ENCODE results near the gene RAB34. TPM values are rescaled to one million over a fixed set of nuclear protein-coding genes. Genes with fewer than 3 reads are reported as not detected.

The RAB34 gene
- polyA plus RNA-seq, 1 donor, result 58.6 TPM

DNA sequence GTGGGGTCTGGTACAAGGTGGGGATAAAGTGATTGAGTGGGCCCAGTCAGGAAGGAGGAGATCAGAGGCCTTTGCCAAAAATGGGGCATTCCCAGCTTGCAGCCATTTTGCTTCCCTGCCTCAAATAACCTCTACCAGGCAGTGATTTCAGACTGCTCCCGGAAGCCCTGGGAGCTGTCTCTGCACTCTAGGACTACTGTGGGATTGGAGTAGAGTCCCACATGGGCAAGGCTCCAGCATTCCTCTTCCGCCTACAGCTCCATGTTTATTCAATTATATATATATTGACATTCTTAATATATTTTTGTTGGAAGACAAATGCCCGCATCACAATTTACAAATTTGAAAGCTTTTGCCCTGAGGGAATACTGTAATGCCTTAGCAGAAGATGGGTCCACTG lies 42.2 kb downstream of the RAB34 start:
- DNase-seq, result no peak

DNA sequence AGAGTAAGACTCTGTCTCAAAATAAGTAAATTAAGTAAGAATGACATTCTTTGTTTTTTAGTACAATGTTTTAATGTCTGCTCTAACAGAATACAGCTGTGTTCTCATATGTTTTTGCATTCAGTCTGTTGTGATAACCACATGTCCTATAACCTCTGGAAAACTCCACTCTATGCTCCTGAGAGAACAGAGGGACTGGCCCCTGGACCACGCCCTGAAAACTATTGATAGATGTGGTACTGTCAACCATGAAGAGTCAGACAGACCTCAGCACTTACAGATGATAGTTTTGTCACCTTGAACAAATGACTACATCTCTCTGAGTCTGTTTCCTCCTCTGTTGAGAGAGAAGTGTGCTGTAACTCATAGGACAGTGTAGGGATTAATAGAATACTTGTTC lies 47.8 kb downstream of the RAB34 start:
- DNase-seq, result no peak

GRCh38 chr17:28667870-28668269 lies 49.8 kb downstream of the RAB34 start:
- no peak for DNase-seq

GRCh38 chr17:28665994-28666393 lies 51.7 kb downstream of the RAB34 start:
- DNase-seq, result no peak

Other genes starting within 250 kb of the RAB34 start
- gene SLC13A2, start 244.2 kb downstream of the RAB34 start, polyA plus RNA-seq (ENCODE audit: insufficient read length), result not detected
- 0.12 TPM for gene FOXN1, start 211.5 kb downstream of the RAB34 start, polyA plus RNA-seq (ENCODE audit: insufficient read length)
- 15.5 TPM for gene UNC119, start 165.2 kb downstream of the RAB34 start, polyA plus RNA-seq (ENCODE audit: insufficient read length)
- gene PIGS, start 146.3 kb downstream of the RAB34 start, polyA plus RNA-seq (ENCODE audit: insufficient read length), result 51.9 TPM
- 1.8 TPM for gene ALDOC, start 141.0 kb downstream of the RAB34 start, polyA plus RNA-seq (ENCODE audit: insufficient read length)
- 21.7 TPM for gene SPAG5, start 118.8 kb downstream of the RAB34 start, polyA plus RNA-seq (ENCODE audit: insufficient read length)
- gene RSKR, start 103.7 kb downstream of the RAB34 start, polyA plus RNA-seq (ENCODE audit: insufficient read length), result 17.2 TPM
- 53.0 TPM for gene BLTP2, start 72.7 kb downstream of the RAB34 start, polyA plus RNA-seq (ENCODE audit: insufficient read length)
- gene SDF2, start 56.0 kb downstream of the RAB34 start, polyA plus RNA-seq (ENCODE audit: insufficient read length), result 39.5 TPM
- 48.0 TPM for gene SUPT6H, start 55.7 kb downstream of the RAB34 start, polyA plus RNA-seq (ENCODE audit: insufficient read length)
- 3.5 TPM for gene PROCA1, start 6.0 kb downstream of the RAB34 start, polyA plus RNA-seq (ENCODE audit: insufficient read length)
- gene RPL23A, start 2.1 kb upstream of the RAB34 start, polyA plus RNA-seq (ENCODE audit: insufficient read length), result 1,269 TPM
- gene TLCD1, start 8.4 kb upstream of the RAB34 start, polyA plus RNA-seq (ENCODE audit: insufficient read length), result 4.0 TPM
- 3.7 TPM for gene NEK8, start 10.9 kb upstream of the RAB34 start, polyA plus RNA-seq (ENCODE audit: insufficient read length)
- gene TRAF4, start 26.1 kb upstream of the RAB34 start, polyA plus RNA-seq (ENCODE audit: insufficient read length), result 75.4 TPM
- gene FAM222B, start 124.9 kb upstream of the RAB34 start, polyA plus RNA-seq (ENCODE audit: insufficient read length), result 15.4 TPM
- 44.0 TPM for gene ERAL1, start 137.1 kb upstream of the RAB34 start, polyA plus RNA-seq (ENCODE audit: insufficient read length)
- 77.5 TPM for gene FLOT2, start 179.9 kb upstream of the RAB34 start, polyA plus RNA-seq (ENCODE audit: insufficient read length)
- gene DHRS13, start 185.2 kb upstream of the RAB34 start, polyA plus RNA-seq (ENCODE audit: insufficient read length), result 3.9 TPM
- gene PHF12, start 233.7 kb upstream of the RAB34 start, polyA plus RNA-seq (ENCODE audit: insufficient read length), result 33.5 TPM

Measured in hindlimb muscle (tissue), 1 donor.